HG03095 (cell line): Measurements from ENCODE around the gene PPRC1.

Source experiments
- ATAC-seq: cut with Tn5 transposase; IDR thresholded peaks from one replicate; pipeline ENCODE4 v1.9.1; 2021; ENCODE audit warnings: moderate library complexity; ENCODE audit not compliant: unreplicated experiment

PPRC1 gene

GRCh38 chr10:102118867-102119266 lies 14.0 kb upstream of the PPRC1 start:
- no peak for ATAC-seq

DNA sequence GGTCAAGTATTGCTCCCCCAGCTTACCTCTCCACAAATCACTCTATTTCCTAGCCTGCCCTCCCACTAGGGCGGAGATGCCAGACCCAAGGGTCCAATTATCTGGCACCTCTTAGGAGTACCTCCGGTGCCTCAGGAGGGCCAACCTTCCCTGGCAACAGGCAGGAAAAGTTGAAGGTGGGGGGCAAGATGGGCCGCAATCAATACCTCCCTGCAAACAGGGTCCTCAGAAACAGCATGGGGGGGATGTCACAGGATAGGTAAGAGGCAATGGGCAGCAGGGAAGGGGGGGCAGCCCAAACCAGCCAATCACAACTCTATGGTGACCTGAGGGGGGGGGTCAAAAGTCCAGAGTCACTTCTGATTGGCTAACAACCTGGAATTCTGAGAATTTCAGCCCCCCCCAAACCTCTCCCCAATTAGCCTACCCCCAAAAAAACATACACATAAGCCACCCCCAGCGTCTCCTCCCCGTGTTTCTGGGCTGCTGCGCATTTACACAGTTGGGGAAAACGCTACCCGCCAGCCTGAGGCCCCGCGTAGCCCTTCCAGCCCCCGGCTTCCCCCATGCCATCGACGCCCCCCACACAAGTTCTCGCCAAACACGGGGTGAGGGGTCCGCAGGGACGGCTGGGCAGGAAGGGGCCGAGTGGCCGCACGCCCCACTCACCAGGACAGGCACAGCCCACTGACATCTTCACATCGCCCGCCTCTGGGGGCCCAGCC lies 13.3 kb upstream of the PPRC1 start:
- no peak for ATAC-seq

GRCh38 chr10:102120142-102120990 lies 12.5 kb upstream of the PPRC1 start, which contains the start of gene LDB1:
LDB1 (minus strand) TSS chr10:102120368; CDS start chr10:102120110, 258 bp downstream.
- ATAC-seq = peak; percentile 54

DNA sequence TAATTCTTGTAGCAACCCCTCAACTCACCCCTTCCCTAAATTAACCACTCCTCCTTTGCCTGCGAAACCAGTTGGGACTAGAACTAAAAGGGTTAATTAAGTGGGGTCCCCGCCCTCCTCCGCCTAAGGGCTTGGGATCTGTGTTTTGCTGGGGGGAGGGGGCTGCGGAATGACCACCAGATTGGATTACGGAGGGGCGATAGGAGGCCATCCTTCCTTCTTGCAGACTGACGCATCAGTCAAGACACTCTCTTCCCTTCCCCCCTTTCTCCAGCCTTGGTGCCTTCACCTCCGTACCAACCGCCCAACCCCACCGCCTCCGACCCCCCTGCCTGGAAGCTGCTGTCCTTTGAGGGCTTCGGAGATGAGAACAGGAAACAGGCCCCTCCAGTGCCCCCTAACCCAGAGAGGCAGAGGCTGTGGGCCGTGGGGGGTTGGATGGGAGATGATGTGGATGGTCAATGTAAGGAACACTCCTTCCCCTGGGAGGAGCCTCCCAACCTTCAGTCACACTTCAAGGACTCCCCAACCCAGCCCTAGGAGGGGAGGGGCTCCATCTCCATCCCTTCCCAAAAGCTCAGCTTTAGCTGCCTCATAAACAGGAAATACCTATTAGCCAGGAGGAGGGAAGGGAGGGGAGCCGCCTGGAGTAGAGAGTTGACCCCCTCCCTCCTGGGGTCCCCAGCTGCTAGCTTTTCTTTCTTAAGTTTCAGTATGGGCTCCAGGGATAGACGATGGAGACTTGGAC lies 11.7 kb upstream of the PPRC1 start:
- no peak for ATAC-seq

DNA sequence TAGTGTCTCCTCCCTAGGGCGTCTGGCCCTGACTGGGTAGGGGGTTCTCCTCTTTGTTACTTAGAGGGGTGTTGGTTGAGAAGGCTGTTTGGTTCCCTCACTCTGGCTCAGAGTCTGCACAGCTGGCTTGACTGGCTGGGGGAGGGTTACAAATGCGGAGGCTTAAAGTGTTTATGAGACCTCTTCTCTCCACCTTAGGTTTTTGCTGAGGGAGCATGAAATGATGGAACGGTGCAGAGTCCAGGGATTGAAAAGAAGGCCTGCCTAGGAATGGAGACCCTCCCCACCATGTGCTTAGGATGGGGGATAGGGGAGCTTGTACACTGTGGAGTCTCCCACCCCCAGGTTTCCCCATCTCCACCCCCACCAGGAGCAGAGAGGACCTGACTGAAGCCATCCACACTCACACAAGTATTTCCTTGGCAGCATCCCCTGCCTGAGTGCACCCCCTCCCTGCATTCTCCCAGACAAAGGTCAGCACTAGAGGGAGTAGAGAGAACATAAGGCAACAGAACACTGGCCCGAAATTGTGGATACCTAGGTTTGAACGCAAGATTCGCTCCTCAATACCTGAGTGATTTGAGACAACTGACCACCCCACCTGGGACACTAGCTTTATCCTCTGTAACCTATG lies 11.0 kb upstream of the PPRC1 start:
- ATAC-seq = no peak

GRCh38 chr10:102122450-102122849 lies 10.4 kb upstream of the PPRC1 start:
- ATAC-seq = no peak

DNA sequence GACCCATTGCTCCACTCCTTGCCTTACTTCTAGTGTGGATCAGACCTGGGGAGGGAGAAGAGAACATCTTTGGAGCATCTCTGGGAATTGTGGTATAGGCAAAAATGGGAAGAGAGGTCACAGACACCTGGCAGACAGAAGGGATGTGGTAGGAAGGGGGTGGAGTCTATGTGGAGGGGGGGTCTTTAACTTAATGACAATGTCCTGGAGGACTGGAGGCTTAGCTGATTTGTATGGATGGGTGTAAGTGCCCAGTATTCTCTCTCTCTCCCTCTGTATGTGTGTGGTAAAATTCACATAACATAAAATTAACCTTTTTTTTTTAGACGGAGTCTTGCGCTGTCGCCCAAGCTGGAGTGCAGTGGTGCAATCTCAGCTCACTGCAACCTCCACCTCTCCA lies 9.6 kb upstream of the PPRC1 start:
- ATAC-seq = no peak

GRCh38 chr10:102131286-102132170 lies 1.3 kb upstream of the PPRC1 start:
- no peak for ATAC-seq

- ATAC-seq = no peak
These were observed 662 bp upstream of the PPRC1 start for GRCh38 chr10:102132193-102132562.

DNA sequence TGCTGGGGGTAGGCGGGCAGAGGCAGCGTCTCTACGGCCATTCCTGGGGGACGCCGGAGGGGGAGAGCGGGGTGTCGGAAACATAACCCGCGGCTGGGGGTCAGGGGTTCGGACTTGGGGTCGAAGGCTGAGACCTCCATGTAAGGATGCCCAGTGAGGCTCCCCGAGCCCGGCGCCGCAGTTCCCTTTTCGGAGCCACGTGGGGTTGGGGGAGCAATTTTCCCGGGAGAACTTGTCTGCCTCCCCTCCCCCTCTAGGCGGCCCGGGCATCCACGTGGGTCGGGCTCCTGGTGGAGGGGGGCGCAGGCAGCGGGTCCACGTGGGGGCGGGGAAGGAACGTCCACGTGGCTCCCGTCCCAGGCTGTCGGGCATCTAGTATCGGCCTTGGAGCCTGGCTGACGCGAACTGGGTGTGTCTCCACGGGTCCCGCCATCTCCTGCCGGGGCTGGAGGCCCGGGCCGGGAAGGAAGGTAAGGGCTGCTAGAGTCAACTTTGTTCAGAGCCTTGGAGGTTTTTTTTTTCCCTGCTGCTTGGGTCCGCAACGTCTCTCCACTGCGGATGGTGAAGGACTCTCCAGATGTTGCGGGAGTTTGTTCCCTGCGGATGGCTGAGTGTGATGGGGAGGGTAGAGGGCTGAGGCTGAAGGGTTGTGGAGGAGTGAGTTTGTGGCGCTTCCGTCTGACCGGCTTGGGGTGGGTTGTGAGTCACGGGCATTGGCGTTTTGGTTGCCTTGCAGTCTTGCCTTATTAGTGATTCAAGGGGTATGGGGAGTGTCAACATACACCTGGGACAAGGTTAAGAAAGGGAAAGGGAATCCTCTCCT lies 744 bp downstream of the PPRC1 start:
- no peak for ATAC-seq

- ATAC-seq = no peak
These were observed 1.6 kb downstream of the PPRC1 start for GRCh38 chr10:102134416-102134815.

DNA sequence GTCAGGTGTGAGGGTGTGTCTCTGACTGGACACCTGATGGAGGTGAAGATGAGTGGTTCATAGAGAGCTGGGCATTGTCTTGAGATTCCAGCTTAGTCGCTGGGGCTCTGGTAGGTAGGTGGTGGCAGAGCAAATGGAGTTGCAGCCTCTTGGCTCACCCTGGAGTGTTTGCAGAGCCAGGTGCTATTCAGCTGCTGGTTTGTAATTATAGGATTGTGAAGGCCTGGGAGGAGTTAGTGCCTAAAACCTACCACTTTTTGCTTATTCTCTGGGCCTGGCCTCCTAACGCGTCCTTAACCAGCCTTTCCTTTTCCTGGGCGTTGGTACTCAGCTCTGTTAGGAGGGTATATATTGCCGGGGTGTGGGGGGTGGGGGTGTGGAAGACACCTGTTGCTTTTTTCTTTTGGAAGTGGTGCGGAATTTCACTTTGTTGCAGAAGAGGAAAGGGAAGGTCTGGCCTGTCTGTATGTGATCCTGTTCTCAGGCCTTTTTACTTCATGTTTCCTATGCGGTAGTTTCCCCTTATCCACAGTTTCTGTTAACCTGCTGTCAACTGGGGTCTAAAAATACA lies 3.2 kb downstream of the PPRC1 start:
- no peak for ATAC-seq

DNA sequence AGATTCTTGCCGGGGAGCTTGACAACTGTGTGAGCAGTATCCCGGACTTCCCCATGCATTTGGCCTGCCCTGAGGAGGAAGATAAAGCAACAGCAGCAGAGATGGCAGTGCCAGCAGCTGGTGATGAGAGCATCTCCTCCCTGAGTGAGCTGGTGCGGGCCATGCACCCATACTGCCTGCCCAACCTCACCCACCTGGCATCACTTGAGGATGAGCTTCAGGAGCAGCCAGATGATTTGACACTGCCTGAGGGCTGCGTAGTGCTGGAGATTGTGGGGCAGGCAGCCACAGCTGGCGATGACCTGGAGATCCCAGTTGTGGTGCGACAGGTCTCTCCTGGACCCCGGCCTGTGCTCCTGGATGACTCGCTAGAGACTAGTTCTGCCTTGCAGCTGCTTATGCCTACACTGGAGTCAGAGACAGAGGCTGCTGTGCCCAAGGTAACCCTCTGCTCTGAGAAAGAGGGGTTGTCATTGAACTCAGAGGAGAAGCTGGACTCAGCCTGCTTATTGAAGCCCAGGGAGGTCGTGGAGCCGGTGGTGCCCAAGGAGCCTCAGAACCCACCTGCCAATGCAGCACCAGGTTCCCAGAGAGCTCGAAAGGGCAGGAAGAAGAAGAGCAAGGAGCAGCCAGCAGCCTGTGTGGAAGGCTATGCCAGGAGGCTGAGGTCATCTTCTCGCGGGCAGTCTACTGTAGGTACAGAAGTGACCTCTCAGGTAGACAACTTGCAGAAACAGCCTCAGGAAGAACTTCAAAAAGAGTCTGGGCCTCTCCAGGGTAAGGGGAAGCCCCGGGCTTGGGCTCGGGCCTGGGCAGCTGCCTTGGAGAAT lies 6.7 kb downstream of the PPRC1 start:
- ATAC-seq = no peak

- ATAC-seq = no peak
These were observed 7.4 kb downstream of the PPRC1 start for GRCh38 chr10:102140218-102140617.

DNA sequence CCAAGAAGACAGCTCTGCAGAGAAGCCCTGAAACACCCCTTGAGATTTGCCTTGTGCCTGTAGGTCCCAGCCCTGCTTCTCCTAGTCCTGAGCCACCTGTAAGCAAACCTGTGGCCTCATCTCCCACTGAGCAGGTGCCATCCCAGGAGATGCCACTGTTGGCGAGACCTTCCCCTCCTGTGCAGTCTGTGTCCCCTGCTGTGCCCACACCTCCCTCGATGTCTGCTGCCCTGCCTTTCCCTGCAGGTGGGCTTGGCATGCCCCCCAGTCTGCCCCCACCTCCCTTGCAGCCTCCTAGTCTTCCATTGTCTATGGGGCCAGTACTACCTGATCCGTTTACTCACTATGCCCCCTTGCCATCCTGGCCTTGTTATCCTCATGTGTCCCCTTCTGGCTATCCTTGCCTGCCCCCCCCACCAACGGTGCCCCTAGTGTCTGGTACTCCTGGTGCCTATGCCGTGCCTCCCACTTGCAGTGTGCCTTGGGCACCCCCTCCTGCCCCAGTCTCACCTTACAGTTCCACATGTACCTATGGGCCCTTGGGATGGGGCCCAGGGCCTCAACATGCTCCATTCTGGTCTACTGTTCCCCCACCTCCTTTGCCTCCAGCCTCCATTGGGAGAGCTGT lies 8.2 kb downstream of the PPRC1 start:
- ATAC-seq = no peak

GRCh38 chr10:102141583-102142107 lies 8.8 kb downstream of the PPRC1 start:
- no peak for ATAC-seq

DNA sequence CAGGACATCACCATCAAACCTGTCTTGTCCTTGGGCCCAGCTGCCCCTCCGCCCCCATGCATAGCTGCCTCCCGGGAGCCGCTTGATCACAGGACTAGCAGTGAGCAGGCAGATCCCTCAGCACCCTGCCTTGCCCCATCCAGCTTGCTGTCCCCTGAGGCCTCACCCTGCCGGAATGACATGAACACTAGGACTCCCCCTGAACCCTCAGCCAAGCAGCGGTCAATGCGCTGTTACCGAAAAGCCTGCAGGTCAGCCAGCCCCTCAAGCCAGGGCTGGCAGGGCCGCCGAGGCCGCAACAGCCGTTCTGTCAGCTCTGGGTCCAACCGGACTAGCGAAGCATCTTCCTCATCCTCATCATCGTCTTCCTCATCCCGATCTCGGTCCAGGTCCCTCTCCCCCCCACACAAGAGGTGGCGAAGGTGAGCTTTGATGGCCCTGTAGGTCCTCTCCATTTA lies 14.2 kb downstream of the PPRC1 start:
- no peak for ATAC-seq
